GM04503 (cell line): ENCODE data around the gene HMGN4.
"Not testable (repeated sequence)": the region's sequence is repeated elsewhere in the genome, so short reads cannot be mapped to it uniquely, and the experiment has no call there.

Experiments used
- DNase-seq: peaks from one replicate; pipeline ENCODE4 v3.0.0-alpha.2; 2012; ENCODE audit warnings: low read depth

The HMGN4 gene

DNA sequence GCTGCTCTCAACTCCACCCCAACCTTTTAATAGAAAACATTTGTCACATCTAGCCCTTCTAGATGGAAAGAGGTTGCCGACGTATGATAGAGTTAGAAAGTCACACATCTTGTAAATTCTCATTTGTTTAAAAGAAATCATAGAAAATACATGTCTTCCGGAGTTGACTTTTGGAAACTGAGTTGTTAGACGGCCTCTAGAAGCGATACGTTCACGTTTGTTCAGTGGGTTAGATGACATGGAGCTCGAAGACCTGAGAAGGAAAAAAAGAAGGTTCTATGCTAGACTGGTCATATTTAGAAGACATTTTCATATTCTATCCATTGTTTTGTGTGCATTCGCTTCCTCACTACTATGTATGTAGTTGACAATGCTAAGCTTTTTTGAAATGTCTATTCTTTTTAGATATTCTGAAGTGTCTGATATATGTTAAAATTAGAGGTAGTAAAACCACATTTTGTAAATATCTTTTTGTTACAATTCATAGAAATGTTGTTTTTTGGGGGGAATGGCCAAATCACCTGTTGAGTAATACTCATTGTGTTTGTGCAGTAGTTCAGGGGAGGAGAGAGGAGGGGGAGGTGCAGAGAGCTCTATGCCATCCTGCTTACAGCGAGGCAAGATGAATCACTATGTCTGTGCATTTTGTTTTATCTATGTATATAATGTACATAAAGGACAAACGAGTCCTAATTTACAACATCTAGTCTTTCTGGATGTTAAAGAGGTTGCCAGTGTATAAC lies 15.5 kb upstream of the HMGN4 start:
- DNase-seq: not testable (repeated sequence)

DNA sequence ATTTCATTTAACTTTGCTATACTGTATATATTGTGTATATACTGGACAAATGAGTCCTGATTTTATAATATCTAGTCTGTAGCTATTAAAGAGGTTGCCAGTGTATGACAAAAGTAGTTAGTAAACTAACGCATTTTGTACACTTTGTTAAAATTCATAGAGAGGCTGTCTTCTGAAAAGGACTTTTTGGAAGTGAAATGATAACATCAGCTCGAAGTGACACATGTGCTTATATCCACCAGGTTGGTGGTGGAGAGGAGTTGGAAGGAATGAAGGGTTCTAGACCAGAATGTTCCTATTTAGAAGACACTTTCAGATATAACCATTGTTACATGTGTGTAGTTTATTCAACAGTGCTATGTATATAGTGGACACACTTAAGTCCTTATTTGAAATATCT lies 13.9 kb upstream of the HMGN4 start:
- not testable (repeated sequence) for DNase-seq

DNA sequence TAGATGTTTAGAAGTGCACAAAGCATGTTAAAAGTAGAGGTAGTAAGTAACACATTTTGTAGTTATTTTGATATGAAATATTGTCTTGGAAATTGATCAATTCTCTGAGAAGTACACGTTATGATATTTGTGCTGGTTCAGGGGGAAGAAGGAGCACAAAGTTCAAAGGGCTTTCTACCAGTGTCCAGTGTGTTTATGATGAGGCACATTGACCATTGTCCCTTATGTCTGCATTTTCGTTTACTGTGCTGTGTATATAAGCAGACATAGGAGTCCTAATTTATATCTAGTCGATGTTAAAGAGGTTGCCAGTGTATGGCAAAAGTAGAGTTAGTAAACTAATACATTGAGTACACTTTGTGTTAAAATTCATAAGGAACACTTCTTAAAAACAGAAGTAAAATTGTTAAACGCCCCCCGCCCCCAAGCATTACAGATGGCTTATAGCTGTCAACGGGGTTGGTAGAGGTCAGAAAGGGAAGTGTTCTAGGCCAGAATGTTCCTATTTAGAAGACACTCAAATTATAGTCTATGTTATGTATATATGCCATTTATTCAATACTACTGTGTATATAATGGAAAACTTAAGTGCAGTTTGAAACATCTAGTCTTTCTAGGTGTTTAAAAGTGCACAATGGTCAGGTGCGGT lies 13.3 kb upstream of the HMGN4 start:
- no peak for DNase-seq

DNA sequence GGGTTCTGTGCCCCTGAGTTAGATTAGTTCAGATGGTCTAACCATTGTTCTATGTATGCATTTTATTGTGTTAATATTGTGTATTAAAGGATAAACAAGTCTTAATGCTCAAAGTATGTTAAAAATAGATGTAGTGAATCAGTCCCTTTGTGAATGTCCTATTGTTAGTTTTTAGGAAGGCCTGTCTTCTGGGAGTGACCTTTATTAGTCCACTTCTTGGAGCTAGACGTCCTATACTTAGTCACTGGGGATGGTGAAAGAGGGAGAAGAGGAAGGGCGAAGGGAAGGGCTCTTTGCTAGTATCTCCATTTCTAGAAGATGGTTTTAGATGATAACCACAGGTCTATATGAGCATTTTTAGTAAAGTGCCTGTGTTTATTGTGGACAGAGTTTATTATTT lies 12.3 kb upstream of the HMGN4 start:
- no peak for DNase-seq

DNA sequence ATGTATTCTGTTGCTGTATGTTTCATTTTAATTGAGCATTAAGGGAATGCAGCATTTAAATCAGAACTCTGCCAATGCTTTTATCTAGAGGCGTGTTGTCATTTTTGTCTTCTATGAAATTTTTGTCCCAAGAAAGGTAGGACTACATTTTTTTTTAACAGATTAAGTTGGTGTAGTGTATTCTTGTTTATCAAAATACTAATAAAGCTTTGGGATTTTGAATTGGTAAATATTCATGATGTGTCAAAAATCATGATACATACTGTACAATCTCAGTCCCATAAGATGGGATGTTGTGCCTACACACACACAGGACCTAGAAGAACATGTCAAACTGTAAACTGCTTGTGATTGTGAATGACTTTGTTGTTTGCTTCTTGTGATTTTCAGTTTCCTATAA lies 11.2 kb upstream of the HMGN4 start:
- DNase-seq: no peak

DNA sequence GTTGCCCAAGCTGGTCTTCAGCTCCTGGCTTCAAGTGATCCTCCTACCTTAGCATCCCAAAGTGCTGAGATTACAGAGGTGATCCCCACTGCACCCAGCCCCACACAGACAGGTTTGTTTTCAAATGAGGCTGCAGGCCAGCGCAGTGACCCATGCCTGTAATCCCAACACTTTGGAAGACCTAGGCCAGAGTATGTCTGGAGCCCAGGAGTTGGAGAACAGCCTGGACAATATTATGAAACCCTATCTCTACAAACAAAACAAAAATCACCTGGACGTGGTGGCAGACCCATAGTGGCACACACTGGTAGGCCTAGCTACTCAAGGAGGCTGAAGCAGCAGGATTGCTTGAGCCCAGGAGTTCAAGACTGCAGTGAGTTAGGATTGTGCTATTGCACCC lies 8.0 kb upstream of the HMGN4 start:
- no peak for DNase-seq

DNA sequence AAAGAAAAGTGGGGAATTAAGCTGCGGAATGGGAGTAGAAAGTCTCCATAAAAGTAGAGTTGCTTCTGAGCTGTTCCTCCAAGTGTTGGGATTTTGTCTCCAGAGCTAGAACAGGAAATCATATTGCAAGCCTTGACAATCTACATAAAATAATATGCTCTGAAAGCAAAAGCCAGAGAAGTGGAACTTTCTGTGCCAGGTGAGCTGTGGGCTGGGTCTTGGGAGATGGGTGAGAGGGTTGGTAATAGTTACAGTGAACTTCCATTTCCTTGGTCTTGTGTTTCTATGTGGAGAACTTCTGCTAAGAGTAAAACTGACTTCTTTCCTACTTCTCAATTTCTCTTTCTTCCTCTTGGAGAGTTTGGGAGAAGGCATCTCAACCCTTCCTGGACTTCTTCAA lies 6.3 kb upstream of the HMGN4 start:
- no peak for DNase-seq

DNA sequence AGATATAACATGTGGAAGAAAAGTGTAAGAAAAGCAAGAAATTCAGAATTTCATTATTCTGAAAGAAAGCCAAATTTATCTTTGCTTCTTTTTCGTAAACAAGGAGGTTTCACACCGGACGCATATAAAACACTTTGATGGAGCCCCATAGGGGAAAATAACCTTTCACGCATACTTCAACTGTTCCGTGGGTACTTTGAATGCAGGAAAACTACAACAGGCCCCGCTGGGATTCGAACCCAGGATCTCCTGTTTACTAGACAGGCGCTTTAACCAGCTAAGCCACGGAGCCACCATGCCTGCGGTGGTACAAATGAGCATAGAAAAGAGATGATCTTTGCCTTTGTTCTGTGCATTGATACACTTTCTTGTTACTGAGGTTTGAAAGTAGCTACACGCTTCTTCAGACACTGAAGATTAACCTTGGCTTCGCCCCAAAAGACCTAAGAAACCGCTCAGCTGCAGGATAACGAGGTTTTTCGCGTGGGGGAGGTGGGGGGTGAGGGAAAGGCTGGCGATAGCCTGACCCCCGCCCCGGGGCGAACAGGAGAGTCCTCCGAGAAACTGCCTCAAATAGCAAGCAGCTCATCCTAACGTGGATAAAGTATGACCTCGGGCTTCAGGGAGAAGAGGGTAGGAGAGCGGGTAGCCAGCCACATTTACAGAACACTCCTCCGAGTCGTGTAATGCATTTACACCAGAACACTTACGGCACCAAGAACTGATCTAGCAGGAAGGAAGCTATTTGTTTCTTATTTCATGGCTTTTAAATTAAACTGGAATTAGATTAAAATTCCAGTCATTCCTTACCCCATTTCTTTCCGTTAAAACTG lies 5.3 kb upstream of the HMGN4 start:
- no peak for DNase-seq

DNA sequence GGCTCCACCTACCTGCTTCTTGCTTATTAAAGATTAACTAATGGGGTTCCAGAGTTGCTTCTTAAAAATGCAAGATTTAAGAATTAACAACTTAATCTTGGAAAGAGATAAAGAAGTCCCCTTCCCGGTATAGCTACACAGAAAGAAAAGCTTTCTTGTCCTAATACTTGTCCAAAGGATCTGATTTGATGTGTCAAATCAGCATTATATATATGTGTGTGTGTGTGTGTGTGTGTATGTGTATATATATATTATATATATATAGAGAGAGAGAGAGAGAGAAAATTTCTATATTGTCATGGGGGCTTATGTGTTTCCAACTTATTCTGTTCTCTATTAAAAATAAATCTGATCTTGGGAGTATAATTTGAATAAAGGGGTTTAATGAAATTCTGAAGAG lies 4.6 kb upstream of the HMGN4 start:
- DNase-seq: no peak

DNA sequence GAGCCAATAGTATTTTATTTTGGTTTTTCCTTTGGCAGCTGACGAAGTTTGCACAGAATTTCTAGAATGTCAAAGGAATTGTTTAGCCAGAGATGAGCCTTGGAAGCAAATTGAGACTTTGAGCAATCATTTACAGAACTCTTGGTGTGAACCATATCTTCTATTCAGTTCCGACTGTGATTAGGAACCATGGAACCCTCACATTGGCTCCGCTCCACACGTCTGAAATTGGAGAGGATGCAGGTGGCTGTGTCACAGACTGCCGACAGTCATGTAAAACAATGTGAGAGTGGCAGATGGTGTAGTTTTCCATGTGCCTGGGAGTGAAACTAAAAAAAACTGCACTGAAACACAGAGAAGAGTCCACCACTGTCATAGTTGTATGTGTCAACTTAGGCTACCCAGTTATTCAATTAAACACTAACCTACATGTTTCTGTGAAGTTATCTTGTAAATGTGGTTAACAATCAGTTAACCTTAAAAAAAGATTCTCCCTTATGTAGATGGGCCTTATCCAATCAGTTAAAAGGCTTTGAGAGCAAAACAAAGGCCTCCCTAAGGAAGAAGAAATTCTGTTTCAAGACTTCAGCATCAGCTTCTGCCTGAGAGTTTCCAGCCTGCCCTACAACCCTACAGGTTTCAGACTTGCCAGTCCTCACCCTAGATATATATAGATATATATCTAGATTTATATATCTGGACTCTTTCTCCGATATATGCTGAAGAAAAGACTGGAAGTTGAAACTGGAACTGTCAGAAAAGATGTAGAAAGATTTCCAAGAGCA lies 3.3 kb upstream of the HMGN4 start:
- DNase-seq: no peak

DNA sequence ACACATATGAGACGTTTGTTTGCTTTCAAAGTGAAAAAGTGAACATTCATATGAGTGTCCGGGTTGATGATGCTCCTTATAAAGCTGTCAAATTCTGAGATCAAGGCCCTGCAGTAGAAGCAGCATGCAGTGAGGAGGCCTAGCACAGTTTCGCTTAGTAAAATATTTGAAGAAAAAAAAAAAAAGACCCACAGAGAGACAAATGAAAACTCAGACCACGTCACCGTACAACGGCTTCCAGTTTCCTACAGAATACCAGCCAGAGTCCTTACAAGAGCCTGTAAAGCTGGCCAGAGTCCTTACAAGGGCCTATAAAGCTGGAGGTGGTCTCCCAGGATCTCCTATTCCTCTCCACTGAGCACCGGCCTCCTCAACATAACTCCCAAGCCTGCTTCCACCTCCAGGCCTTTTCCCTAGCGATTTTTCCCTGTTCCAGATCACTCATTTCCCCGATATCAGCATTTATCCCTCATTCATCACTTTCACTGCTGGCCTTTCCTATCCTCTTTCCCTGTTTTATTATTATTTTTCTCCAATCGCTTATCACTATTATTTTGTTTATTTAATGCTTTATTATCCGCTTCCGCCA lies 1.5 kb upstream of the HMGN4 start:
- no peak for DNase-seq

DNA sequence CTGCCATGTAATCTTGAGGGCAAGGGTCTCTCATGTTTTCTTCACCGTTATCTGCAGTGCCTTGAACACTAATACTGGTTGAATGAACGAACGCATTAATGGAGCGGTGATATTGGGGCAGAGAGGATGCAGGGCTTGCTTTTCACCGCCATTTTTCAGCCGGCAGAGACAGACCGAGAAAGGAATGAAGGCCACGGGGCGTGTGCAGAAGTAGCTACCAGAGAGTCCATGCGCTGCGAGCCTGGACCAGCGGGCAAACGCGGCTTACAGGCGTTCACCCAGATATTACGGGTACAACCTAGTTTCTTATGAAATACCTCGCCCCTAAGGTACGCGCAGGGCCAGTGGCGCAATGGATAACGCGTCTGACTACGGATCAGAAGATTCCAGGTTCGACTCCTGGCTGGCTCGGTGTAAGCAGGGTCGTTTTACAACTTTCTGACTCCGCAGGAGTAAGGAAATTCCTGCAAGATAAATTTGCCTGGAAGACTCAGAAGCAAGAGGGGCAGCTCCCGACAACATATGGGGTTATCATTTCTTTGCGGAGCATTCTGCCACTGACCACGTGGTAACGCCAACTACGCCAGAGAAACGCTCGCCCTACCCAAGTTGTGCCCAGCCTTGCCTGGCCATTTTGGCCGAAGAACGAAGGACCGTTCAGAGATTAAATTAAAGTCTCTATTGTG lies 863 bp upstream of the HMGN4 start:
- DNase-seq: no peak

DNA sequence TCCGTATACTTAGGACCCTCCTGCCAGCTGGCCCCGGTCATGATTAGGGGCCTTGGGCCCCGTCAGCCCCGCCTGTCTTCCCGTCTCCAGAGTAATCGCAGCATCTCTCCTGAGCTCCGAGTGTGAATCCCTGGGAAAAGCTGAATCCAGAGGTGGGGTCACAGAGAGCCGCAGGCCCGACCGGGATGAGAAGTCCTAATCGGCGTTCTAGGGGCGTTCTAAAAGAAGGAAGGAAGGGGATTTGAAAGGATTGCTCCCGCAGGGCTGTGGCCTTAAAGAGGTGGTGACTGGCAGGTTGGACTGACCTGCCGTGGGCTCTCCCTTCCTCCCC lies 371 bp downstream of the HMGN4 start:
- no peak for DNase-seq

DNA sequence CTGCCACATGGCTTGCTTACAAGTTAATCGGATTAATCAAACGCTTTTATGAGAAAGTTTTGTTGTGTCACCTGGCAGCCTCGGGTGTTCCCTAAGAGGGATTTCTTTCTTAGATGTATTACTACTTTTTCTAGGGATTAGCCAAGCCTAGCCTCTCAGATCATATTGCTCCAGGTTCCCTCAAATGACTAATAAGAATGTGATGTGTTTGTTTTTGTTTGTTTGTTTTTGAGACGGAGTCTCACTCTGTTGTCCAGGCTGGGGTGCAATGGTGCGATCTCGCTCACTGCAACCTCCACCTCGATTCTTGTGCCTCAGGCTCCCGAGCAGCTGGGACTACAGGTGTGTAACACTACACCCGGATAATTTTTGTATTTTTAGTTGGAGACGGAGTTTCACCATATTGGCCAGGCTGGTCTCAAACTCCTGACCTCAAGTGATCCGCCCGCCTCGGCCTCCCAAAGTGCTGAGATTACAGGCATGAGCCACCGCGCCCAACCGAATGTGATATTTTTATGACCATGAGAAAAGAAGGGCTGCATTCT lies 977 bp downstream of the HMGN4 start:
- DNase-seq: no peak

DNA sequence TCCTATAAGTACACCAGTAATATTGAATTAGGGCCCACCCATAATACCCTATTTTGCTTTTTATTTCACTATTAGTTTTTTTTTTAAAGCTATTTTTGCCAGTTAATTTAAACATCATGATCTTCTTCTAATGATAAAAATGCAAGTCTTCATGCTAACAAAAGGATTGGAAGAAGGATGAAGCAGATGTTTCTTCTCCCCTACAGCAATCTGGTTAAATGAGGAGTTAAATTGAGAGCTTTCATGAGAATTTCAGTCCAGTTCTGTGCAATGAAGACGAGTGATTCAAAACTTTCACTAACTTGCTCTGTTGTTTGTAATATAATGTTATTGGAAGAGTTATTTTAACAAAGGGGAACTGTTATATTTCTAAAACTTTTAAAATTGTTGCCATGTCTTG lies 3.4 kb downstream of the HMGN4 start:
- no peak for DNase-seq

DNA sequence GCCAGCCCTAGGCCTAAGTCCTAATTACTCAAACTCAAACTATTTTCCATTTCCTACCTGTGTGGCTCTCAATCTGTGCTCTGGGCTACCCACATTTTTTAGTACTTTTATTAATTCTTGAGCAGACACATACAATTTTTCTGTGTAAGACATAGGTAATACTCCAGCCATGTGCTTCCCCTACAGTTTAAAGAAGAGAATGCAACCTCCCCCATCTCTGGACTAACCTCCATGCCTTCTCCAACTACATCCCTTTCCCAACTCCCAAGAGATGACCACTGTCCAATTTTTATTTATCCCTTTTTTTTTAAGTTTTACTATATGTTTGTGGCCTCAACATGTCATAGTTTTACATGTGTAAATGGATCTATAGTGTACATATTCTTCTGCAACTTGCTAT lies 5.8 kb downstream of the HMGN4 start:
- no peak for DNase-seq

DNA sequence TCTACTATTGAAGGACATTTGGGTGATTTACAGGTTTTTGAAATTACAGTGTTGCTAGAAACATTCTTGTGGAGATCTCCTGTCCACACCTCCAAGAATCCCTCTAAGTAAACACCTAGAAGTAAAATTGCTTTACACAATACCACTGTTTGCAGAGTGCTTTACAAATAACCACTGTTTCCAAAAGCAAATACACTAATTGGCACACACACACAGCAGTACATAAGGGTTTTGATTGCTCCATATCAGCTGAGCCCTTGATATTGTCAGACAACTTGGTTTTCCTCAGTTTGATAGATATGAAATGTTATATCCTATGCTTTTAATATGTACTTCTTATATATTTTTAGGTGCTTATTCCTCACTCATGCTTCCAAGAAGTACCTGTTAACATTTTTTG lies 6.3 kb downstream of the HMGN4 start:
- no peak for DNase-seq

DNA sequence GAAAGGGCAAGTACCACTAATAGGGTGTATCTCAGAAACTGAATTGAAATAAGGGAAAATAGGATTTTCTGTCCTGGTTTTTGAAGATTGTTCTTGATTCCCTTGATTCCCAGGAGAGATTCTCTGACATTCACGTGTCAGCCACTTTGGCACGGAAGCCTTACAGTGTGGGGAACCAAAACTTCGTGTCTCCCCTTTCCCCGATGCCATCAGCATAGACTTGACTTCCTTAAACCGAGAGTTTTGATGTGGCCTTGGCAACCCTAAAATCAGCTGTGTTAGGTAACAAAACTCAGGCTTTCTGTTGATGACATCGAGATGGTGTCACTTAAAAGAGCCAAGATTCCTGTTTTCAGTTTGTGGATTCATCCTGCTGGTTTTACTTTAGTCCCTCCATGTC lies 7.5 kb downstream of the HMGN4 start:
- no peak for DNase-seq

DNA sequence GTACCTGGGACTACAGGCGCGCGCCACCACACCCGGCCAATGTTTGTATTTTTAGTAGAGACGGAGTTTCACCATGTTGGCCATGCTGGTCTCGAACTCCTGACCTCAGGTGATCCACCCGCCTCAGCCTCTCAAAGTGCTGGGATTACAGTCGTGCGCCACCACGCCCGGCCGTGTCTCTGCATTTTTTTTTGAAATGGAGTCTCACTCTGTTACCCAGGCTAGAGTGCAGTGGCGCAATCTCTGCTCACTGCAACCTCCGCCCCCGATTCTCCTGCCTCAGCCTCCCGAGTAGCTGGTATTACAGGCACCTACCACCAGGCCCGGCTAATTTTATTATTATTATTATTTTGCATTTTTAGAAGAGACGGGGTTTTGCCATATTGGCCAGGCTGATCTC lies 9.2 kb downstream of the HMGN4 start:
- not testable (repeated sequence) for DNase-seq

DNA sequence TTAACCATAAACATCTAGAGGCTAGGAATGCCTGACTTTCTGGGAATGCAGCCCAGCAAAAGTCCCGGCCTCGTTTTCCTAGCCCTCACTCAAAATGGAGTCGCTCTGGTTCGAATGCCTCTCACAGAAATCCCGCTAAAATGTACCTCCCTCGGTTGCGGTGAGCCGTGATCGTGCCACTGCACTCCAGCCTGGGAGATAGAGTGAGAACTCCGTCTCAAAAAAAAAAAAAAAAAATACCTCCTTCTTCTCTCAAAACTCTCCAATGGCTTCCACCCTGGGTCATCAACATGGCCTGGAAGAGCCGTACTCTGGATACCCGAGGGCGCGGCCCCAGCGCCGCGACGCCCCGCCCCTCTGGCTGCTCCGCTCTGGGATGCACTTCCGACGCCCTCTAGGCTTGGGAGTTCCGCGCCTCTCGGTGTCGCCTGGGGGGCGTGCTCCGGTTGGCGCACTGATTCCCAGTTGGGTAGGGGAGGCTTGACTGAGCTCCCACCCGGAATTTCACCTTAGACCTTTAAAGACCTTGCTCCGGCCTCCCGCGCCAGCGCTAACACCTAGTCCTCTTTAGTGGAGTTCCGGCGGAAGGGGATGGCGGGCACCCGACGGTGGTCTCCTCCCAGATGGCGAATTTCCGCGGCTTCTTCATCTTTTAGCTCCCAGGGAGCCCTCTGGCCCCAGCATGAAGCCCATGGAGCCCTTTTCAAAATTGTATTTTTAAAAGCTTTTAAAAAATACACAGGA lies 12.3 kb downstream of the HMGN4 start:
- no peak for DNase-seq

DNA sequence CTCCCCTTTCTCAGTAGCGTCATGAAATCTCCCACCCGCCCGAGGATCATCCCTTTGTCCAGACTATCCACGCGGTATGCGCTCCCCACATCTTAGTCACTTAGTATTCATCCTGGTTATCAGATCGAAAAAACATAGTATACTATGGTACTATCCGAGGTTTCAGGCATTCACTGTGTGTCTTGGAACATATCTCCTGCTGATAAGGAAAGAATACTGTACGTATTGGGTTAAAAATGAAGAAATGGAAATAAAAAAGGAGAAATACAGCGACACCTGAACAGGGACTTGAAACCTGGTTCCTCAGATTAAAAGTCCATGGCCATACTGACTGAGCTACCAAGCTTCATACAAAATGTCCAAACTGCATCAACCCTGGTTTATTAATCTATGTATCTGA lies 14.0 kb downstream of the HMGN4 start:
- no peak for DNase-seq
